GM12801 (cell line): ENCODE results near the gene ACP4.

Experiments used
- TF ChIP-seq, protein P1 (sequence below): IDR thresholded peaks from one replicate; pipeline ENCODE4 v1.5.1; 2011; ENCODE audit warnings: control low read depth; ENCODE audit not compliant: insufficient read length; ENCODE audit errors: extremely low read depth

Gene ACP4

DNA sequence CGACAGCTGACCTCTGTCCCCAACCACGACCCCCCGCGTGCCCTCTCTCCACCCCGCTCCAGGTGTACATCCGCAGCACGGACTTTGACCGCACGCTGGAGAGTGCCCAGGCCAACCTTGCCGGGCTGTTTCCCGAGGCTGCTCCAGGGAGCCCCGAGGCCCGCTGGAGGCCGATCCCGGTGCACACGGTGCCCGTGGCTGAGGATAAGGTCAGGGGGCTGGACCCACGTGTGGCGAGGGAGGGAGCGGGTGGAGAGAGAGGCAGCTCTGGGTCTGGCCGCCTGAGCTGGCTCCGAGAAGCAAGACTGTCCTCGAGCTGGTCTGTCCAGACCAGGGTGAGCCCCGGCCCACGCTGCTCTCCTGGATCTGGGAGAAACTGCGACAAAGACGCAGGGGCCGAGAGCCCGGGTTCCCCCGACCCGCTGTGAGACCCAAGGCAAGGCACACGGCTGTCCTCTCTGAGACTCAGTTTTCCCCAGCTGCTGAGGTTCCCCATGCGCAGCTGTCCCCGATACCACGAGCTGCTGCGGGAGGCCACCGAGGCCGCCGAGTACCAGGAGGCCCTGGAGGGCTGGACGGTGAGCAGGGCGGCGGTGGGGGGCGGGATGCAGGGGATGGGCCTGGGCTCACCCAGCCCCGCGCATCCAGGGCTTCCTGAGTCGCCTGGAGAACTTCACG lies 1.5 kb downstream of the ACP4 start:
- TF ChIP-seq, protein P1, sequence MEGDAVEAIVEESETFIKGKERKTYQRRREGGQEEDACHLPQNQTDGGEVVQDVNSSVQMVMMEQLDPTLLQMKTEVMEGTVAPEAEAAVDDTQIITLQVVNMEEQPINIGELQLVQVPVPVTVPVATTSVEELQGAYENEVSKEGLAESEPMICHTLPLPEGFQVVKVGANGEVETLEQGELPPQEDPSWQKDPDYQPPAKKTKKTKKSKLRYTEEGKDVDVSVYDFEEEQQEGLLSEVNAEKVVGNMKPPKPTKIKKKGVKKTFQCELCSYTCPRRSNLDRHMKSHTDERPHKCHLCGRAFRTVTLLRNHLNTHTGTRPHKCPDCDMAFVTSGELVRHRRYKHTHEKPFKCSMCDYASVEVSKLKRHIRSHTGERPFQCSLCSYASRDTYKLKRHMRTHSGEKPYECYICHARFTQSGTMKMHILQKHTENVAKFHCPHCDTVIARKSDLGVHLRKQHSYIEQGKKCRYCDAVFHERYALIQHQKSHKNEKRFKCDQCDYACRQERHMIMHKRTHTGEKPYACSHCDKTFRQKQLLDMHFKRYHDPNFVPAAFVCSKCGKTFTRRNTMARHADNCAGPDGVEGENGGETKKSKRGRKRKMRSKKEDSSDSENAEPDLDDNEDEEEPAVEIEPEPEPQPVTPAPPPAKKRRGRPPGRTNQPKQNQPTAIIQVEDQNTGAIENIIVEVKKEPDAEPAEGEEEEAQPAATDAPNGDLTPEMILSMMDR: no peak

DNA sequence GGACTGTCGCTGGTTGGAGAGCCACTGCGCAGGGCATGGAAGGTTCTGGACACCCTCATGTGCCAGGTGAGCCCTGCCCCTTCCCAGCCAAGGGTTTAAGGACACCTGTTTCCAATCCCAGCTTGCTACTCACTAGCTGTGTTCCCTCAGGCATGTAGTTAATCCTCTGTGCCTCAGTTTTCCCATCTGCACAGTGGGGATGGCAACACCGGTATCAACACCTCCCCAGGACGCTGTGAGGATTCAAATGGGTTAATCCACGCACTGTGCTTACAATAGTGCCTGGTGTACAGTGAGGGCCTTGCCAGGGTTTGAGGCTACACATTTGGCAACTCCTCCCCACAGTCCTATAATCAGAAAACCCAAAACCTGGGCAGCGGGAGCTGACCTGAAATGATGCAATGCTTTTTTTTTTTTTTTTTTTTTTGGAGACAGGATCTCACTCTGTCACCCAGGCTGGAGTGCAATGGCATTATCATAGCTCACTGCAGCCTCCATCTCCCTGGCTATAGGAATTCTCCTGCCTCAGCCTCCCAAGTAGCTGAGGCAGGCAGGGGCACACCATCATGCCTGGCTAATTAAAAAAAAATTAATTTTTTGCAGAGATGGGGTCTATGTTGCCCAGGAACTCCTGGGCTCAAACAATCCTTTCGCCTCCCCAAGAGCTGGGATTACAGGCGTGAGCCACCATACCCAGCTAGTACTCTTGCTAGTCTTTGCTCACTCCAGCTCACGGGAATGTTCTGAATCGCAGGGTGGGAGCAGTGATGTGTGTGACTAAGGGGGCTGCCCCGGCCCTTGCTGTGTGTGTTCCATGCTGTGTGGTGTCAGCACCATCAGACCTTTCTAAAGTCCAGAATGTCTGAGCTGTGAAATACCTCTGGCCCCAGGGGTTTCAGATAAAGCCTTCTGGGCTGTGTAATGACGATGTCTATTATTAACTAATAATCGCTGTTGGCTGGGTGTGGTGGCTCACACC lies 2.3 kb downstream of the ACP4 start:
- TF ChIP-seq, protein P1: no peak

DNA sequence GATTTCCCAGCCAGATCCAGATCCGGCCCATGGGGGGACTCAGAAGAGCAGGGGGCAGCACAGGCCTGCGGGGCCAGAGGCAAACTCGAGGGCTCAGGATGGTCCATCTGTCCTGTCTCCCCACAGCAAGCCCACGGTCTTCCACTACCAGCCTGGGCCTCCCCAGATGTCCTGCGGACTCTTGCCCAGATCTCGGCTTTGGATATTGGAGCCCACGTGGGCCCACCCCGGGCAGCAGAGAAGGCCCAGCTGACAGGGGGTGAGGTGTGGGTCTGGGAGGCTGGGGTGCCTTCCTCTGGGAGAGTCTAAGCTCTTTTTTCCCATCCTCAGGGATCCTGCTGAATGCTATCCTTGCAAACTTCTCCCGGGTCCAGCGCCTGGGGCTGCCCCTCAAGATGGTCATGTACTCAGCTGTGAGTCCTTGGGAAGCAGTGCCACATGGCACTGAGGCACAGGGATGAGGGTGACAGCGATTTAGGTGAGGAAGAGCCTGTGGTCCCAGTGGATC lies 3.4 kb downstream of the ACP4 start:
- TF ChIP-seq, protein P1: no peak

DNA sequence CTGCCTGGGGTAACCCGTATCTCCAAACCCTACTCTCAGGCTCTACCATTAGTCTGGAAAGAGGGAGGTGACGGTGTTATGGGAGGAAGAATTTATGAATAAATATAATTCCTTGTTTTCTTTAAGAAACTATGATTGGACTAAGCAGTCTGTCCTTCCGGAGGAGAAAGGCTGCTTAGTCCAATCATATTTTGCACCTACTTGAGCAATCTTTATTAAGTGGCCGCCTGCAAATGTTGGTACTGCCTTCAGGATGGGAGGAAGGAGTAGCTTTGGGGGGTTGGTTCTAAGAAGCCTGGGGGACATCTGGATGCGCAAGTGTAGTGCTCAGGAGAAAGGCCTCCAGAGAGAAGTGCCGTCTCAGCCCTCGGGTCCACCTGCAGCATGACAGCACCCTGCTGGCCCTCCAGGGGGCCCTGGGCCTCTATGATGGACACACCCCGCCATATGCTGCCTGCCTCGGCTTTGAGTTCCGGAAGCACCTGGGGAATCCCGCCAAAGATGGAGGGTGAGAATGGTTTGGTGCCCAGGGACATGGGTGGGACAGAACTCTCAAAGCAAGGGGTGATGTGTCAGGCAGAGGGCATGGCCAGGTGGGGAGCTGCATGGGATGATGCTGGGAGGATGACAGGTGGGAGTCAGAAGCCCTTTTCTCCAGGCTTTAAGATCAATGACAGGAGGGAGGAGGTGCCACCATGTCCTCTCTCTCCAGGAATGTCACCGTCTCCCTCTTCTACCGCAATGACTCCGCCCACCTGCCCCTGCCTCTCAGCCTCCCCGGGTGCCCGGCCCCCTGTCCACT lies 4.1 kb downstream of the ACP4 start:
- TF ChIP-seq, protein P1: no peak

DNA sequence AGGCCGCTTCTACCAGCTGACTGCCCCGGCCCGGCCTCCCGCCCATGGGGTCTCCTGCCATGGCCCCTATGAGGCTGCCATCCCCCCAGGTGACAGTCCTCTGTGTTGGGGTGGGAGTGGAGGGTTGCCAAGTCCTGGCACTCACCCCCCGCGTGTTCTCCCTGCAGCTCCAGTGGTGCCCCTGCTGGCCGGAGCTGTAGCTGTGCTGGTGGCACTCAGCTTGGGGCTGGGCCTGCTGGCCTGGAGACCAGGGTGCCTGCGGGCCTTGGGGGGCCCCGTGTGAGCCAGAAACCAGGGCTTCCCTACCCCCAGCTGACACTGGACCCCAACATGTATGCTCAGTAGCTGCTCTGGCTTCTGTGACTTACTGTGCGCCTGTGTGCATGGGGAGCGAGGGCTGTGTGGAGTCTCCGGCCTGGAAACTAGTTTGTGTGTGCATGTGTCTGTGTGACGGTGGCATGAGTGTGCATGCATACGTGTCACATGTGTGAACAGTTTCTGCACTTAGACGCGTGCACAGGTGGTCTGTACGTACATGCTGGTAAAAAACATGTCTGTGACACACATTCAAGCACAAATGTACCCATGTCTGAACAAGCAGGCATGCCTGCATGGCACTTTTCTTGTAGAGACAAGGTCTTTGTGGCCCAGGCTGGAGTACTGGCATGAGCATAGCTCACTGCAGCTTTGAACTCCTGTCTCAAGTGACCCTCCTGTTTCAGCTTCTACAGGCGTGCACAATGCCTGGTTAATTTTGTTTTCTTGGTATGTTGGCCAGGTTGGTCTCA lies 4.9 kb downstream of the ACP4 start:
- TF ChIP-seq, protein P1: no peak

DNA sequence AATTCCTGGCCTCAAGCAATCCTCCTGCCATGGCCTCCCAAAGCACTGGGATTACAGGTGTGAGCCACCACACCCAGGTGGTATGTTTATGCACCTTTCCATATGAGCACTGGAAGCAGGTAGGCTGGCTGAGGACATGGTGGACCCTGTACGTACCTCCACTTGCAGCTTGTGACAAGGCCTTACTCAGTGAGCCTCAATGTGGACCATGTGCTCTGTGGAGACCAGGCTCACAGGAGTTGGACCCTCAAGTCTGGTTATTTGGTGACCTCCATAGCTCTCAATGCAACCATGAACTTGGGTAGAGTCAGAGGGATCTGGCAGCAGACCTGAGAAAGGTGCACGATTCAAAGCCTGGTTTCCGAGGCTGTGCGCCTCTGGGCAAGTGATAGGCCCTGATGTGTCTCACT lies 5.5 kb downstream of the ACP4 start:
- TF ChIP-seq, protein P1: no peak
